Neural crest cell (in vitro differentiated cells): Measurements from ENCODE around the gene HGS. TPM values are rescaled to one million over a fixed set of nuclear protein-coding genes. Genes with fewer than 3 reads are reported as not detected.
A peak's percentile ranks its signal among the peaks of the same experiment; 100 is the strongest.

Experiments
- DNase-seq: peaks from one replicate; pipeline ENCODE4 v3.0.0; 2021; ENCODE audit warnings: low read depth, mixed read lengths, low spot score
- H3K27ac Mint-ChIP-seq: one replicate; pipeline ENCODE4 v1.8.0; 2021; ENCODE audit warnings: mild to moderate bottlenecking, mixed read lengths; ENCODE audit not compliant: unreplicated experiment
- H3K27me3 Mint-ChIP-seq: 2 replicates; pipeline ENCODE4 v1.8.0; 2021; ENCODE audit warnings: low read depth, mild to moderate bottlenecking, mixed read lengths
- H3K36me3 Mint-ChIP-seq: 2 replicates; pipeline ENCODE4 v1.8.0; 2021; ENCODE audit warnings: low read depth, mild to moderate bottlenecking, mixed read lengths
- H3K4me1 Mint-ChIP-seq: 2 replicates; pipeline ENCODE4 v1.8.0; 2021; ENCODE audit warnings: mixed read lengths
- H3K4me3 Mint-ChIP-seq: one replicate; pipeline ENCODE4 v1.8.0; 2021; ENCODE audit warnings: mild to moderate bottlenecking, mixed read lengths
- H3K9me3 Mint-ChIP-seq: 2 replicates; pipeline ENCODE4 v1.8.0; 2021; ENCODE audit warnings: mixed read lengths
- CTCF ChIP-seq: fragments of 200-600 bp; sonication (generic); conservative IDR thresholded peaks from 2 replicates; pipeline ENCODE4 v1.5.0; 2021; ENCODE audit warnings: antibody characterized with exemption, mild to moderate bottlenecking
- total RNA-seq: library from RNA; stranded (reverse); gene quantifications from 2 replicates; pipeline ENCODE4 v1.2.1, GENCODE V29; 2021

HGS gene
- total RNA-seq, 1 donor from 2014 or later = 103 TPM

GRCh38 chr17:81646869-81647600 is 36.8 kb upstream of the HGS start:
- DNase-seq = no peak
- peak overlapping the region; percentile 12 for H3K27ac Mint-ChIP-seq

GRCh38 chr17:81647640-81648012 is 36.2 kb upstream of the HGS start:
- H3K36me3 Mint-ChIP-seq = no peaks in the 10 kb centered on the region
- H3K4me3 Mint-ChIP-seq = peak overlapping the region; percentile 12
- H3K4me1 Mint-ChIP-seq = peaks cover 3% of the 10 kb centered on the region
- no peaks in the 10 kb centered on the region for H3K9me3 Mint-ChIP-seq
- H3K27me3 Mint-ChIP-seq = no peaks in the 10 kb centered on the region
- DNase-seq = no peak
- no peak overlapping the region for H3K27ac Mint-ChIP-seq
- no peak for TF ChIP-seq CTCF

More at GRCh38 chr17:81646869-81647600, 36.8 kb upstream of the HGS start:
- H3K9me3 Mint-ChIP-seq = no peaks in the 10 kb centered on the region
- no peaks in the 10 kb centered on the region for H3K27me3 Mint-ChIP-seq
- no peaks in the 10 kb centered on the region for H3K36me3 Mint-ChIP-seq
- peaks cover 3% of the 10 kb centered on the region for H3K4me1 Mint-ChIP-seq
- peak overlapping the region; percentile 12 for H3K4me3 Mint-ChIP-seq
- no peak for TF ChIP-seq CTCF

- TF ChIP-seq CTCF = no peak
- H3K27me3 Mint-ChIP-seq = no peaks in the 10 kb centered on the region
- DNase-seq = no peak
- no peak overlapping the region for H3K27ac Mint-ChIP-seq
- H3K4me3 Mint-ChIP-seq = no peak overlapping the region
- no peaks in the 10 kb centered on the region for H3K9me3 Mint-ChIP-seq
- no peaks in the 10 kb centered on the region for H3K36me3 Mint-ChIP-seq
- peaks cover 5% of the 10 kb centered on the region for H3K4me1 Mint-ChIP-seq
These were observed 35.7 kb upstream of the HGS start for GRCh38 chr17:81648013-81648706.

- Mint-ChIP-seq H3K4me1 (peaks cover 11% of the 10 kb centered on the region), H3K4me3 (no peak overlapping the region), H3K36me3 (no peaks in the 10 kb centered on the region), H3K27ac (no peak overlapping the region), H3K9me3 (no peaks in the 10 kb centered on the region), H3K27me3 (no peaks in the 10 kb centered on the region)
- DNase-seq = no peak
- no peak for TF ChIP-seq CTCF
These were observed 35.1 kb upstream of the HGS start for GRCh38 chr17:81648707-81649085.

- Mint-ChIP-seq H3K4me3 (no peak overlapping the region), H3K27me3 (no peaks in the 10 kb centered on the region), H3K36me3 (no peaks in the 10 kb centered on the region), H3K4me1 (peaks cover 11% of the 10 kb centered on the region), H3K9me3 (no peaks in the 10 kb centered on the region), H3K27ac (no peak overlapping the region)
- no peak for DNase-seq
- TF ChIP-seq CTCF = no peak
These were observed 32.9 kb upstream of the HGS start for GRCh38 chr17:81650951-81651350.
